ENCODE measurements around the gene TKT. TPM values are rescaled to one million over a fixed set of nuclear protein-coding genes. Genes with fewer than 3 reads are reported as not detected.

TKT gene
- total RNA-seq, 1 donor from 2014 or later = 423 TPM

GRCh38 chr3:53224026-53224425 is 31.8 kb downstream of the TKT start:
- Histone ChIP-seq H3K27me3 (no peaks in the 10 kb centered on the region), H3K36me3 (peaks cover 8 to 50% of the 10 kb centered on the region in 2 donors), H3K9me3 (no peaks in the 10 kb centered on the region), H3K4me1 (no peaks in the 10 kb centered on the region), H3K4me3 (no peak overlapping the region), H3K27ac (no peak overlapping the region)
- TF ChIP-seq CTCF (IDR thresholded peaks at IDR 0.05) (no peak), POLR2AphosphoS5 (IDR thresholded peaks at IDR 0.05; ENCODE audit: insufficient read depth in 1 of 2, low read depth in 1 of 2) (no peak), POLR2A (IDR thresholded peaks at IDR 0.05) (no peak)
- DNase-seq (ENCODE audit: extremely low spot score in 2 of 2) = peak in 1 of 2 donors; percentile 71
- intact Hi-C loops (cut with DNase I) = no loop called here

- H3K27ac ChIP-seq = no peak overlapping the region
- intact Hi-C loops (cut with DNase I) = no loop called here
Measured at GRCh38 chr3:53223541-53223966, 32.3 kb downstream of the TKT start.

GRCh38 chr3:53223025-53223424 is 32.8 kb downstream of the TKT start:
- peaks cover 6 to 40% of the 10 kb centered on the region in 2 donors for H3K36me3 ChIP-seq
- no peak for TF ChIP-seq CTCF (IDR thresholded peaks at IDR 0.05)
- no peak for TF ChIP-seq POLR2AphosphoS5 (IDR thresholded peaks at IDR 0.05; ENCODE audit: insufficient read depth in 1 of 2, low read depth in 1 of 2)
- no peak for TF ChIP-seq POLR2A (IDR thresholded peaks at IDR 0.05)
- H3K27me3 ChIP-seq = no peaks in the 10 kb centered on the region
- DNase-seq (ENCODE audit: extremely low spot score in 2 of 2) = no peak
- no peak overlapping the region for H3K27ac ChIP-seq
- H3K4me1 ChIP-seq = no peaks in the 10 kb centered on the region
- H3K4me3 ChIP-seq = no peak overlapping the region
- no peaks in the 10 kb centered on the region for H3K9me3 ChIP-seq
- intact Hi-C loops (cut with DNase I) = no loop called here

More at GRCh38 chr3:53223541-53223966, 32.3 kb downstream of the TKT start:
- Histone ChIP-seq H3K9me3 (no peaks in the 10 kb centered on the region), H3K4me3 (no peak overlapping the region), H3K4me1 (no peaks in the 10 kb centered on the region), H3K36me3 (peaks cover 7 to 45% of the 10 kb centered on the region in 2 donors), H3K27me3 (no peaks in the 10 kb centered on the region)
- peak in 1 of 2 donors; percentile 75 for DNase-seq (ENCODE audit: extremely low spot score in 2 of 2)
- TF ChIP-seq CTCF (IDR thresholded peaks at IDR 0.05) = no peak
- no peak for TF ChIP-seq POLR2AphosphoS5 (IDR thresholded peaks at IDR 0.05; ENCODE audit: insufficient read depth in 1 of 2, low read depth in 1 of 2)
- no peak for TF ChIP-seq POLR2A (IDR thresholded peaks at IDR 0.05)

GRCh38 chr3:53222183-53222901 is 33.5 kb downstream of the TKT start:
- Histone ChIP-seq H3K27ac (no peak overlapping the region), H3K36me3 (peaks cover 6 to 33% of the 10 kb centered on the region in 2 donors), H3K4me1 (no peaks in the 10 kb centered on the region), H3K9me3 (no peaks in the 10 kb centered on the region), H3K27me3 (no peaks in the 10 kb centered on the region), H3K4me3 (no peak overlapping the region)
- intact Hi-C loops (cut with DNase I) = no loop called here
- no peak for DNase-seq (ENCODE audit: extremely low spot score in 2 of 2)
- TF ChIP-seq CTCF (IDR thresholded peaks at IDR 0.05) (no peak), POLR2AphosphoS5 (IDR thresholded peaks at IDR 0.05; ENCODE audit: insufficient read depth in 1 of 2, low read depth in 1 of 2) (no peak), POLR2A (IDR thresholded peaks at IDR 0.05) (no peak)

GRCh38 chr3:53221827-53222182 is 34.0 kb downstream of the TKT start:
- H3K27me3 ChIP-seq = no peaks in the 10 kb centered on the region
- no peak for TF ChIP-seq CTCF (IDR thresholded peaks at IDR 0.05)
- TF ChIP-seq POLR2AphosphoS5 (IDR thresholded peaks at IDR 0.05; ENCODE audit: insufficient read depth in 1 of 2, low read depth in 1 of 2) = no peak
- no peak for TF ChIP-seq POLR2A (IDR thresholded peaks at IDR 0.05)
- no peaks in the 10 kb centered on the region for H3K9me3 ChIP-seq
- H3K4me1 ChIP-seq = no peaks in the 10 kb centered on the region
- intact Hi-C loops (cut with DNase I) = no loop called here
- DNase-seq (ENCODE audit: extremely low spot score in 2 of 2) = no peak
- H3K27ac ChIP-seq = no peak overlapping the region
- no peak overlapping the region for H3K4me3 ChIP-seq
- H3K36me3 ChIP-seq = peaks cover 6 to 28% of the 10 kb centered on the region in 2 donors

Data from vagina (tissue), 2 donors.